ENCODE measurements around the gene GPR158. TPM values are rescaled to one million over a fixed set of nuclear protein-coding genes. Genes with fewer than 3 reads are reported as not detected.

Gene GPR158
- total and polyA plus RNA-seq, 9 of the 15 experiments (the other 6 are each of a cell fraction or from before 2014, with no cell fraction given), result 4.0 to 7.6 (median 5.0) TPM

DNA sequence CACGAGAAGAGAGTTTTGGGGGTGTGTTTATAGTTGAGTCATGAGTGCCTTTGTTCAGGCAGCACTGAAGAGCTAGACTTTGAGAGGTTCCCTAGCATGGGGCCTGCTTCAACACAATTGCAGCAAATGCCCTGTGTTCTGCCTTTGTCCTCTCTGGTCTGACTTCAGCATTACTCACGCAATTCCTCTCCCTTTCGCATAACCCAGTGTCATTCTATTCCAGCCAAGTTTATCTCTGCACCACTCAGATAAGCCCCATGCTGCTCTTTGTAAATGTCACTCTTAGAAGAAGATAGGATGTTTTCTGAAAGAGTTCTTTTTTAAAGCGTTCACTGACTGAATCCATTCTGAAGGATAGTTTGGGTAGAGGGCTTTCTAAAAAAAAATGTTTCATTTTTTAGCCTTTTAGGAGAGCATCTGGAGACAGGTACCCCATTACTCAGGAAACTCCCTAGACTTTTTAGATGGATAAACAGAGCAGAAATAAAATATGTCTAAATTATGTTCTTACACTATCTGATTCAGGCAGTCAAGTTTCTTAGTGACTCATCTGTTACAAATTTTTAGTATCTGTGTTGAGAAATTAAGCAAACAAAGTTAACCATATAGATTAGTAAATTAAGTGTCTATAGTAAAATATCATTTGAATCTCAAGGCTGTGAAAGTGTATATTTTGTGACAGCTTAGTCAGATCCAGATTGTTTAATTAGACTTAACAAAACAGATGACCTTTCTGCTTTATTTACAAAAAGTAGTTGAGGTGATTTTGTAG is 318.5 kb downstream of the GPR158 start (continued):
- TF ChIP-seq NEUROD1 (IDR thresholded peaks at IDR 0.05; ENCODE audit: borderline replicate concordance, low read depth, low read length, partially characterized antibody) (peak; percentile 84), TBP (optimal IDR thresholded peaks at IDR 0.05; ENCODE audit: low read depth, low read length) (no peak), RCOR1 (IDR thresholded peaks at IDR 0.05; ENCODE audit: borderline replicate concordance in 1 of 2, low read depth in 2 of 2, low read length in 2 of 2) (peak; percentile 31 to 81; a peak in 2 of 4 replicates), SMAD4 (CRISPR knock-in tag; conservative IDR thresholded peaks at IDR 0.05) (peak; percentile 63; the same call in 1 of the 2 replicates), ARID1B (IDR thresholded peaks at IDR 0.05) (peak; percentile 99), ZNF133 (CRISPR knock-in tag; IDR thresholded peaks at IDR 0.05) (no peak), BCL6 (CRISPR knock-in tag; IDR thresholded peaks at IDR 0.05) (no peak), ZBTB17 (CRISPR knock-in tag; IDR thresholded peaks at IDR 0.05) (peak; percentile 98), CBX3 (IDR thresholded peaks at IDR 0.05; ENCODE audit: borderline replicate concordance in 1 of 2, low read length in 2 of 2) (peak in 1 of 2 experiments; percentile 78; a peak in 2 of 3 replicates), NR3C1 (CRISPR knock-in tag; IDR thresholded peaks at IDR 0.05) (no peak), FOSL1 (tag; conservative IDR thresholded peaks at IDR 0.05) (peak; percentile 99), ZNF507 (tag; conservative IDR thresholded peaks at IDR 0.05) (no peak), TAL1 (IDR thresholded peaks at IDR 0.05) (peak; percentile 89), ZNF3 (CRISPR knock-in tag; IDR thresholded peaks at IDR 0.05) (peak; percentile 68; the same call in 1 of the 2 replicates), SMARCA5 (IDR thresholded peaks at IDR 0.05) (peak; percentile 49; the same call in 1 of the 2 replicates), MTA1 (IDR thresholded peaks at IDR 0.05; ENCODE audit: borderline replicate concordance) (peak; percentile 74; the same call in 1 of the 2 replicates), FOXJ2 (tag; IDR thresholded peaks at IDR 0.05) (peak; percentile 36; the same call in 1 of the 2 replicates), MYBL2 (IDR thresholded peaks at IDR 0.05; ENCODE audit: low read depth) (no peak), MYBL2 (CRISPR knock-in tag; IDR thresholded peaks at IDR 0.05; ENCODE audit: borderline replicate concordance) (no peak), MEF2D (tag; conservative IDR thresholded peaks at IDR 0.05; ENCODE audit: low read depth) (no peak), CBX1 (IDR thresholded peaks at IDR 0.05; ENCODE audit: low read depth) (no peak), ZNF121 (CRISPR knock-in tag; conservative IDR thresholded peaks at IDR 0.05) (peak; percentile 60)
- TF ChIP-seq, protein P1, sequence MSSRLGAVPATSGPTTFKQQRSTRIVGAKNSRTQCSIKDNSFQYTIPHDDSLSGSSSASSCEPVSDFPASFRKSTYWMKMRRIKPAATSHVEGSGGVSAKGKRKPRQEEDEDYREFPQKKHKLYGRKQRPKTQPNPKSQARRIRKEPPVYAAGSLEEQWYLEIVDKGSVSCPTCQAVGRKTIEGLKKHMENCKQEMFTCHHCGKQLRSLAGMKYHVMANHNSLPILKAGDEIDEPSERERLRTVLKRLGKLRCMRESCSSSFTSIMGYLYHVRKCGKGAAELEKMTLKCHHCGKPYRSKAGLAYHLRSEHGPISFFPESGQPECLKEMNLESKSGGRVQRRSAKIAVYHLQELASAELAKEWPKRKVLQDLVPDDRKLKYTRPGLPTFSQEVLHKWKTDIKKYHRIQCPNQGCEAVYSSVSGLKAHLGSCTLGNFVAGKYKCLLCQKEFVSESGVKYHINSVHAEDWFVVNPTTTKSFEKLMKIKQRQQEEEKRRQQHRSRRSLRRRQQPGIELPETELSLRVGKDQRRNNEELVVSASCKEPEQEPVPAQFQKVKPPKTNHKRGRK (tag; IDR thresholded peaks at IDR 0.05), result no peak
- TF ChIP-seq, protein P2, sequence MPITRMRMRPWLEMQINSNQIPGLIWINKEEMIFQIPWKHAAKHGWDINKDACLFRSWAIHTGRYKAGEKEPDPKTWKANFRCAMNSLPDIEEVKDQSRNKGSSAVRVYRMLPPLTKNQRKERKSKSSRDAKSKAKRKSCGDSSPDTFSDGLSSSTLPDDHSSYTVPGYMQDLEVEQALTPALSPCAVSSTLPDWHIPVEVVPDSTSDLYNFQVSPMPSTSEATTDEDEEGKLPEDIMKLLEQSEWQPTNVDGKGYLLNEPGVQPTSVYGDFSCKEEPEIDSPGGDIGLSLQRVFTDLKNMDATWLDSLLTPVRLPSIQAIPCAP (CRISPR knock-in tag; IDR thresholded peaks at IDR 0.05; ENCODE audit: borderline replicate concordance), result no peak
- TF ChIP-seq, protein P3, sequence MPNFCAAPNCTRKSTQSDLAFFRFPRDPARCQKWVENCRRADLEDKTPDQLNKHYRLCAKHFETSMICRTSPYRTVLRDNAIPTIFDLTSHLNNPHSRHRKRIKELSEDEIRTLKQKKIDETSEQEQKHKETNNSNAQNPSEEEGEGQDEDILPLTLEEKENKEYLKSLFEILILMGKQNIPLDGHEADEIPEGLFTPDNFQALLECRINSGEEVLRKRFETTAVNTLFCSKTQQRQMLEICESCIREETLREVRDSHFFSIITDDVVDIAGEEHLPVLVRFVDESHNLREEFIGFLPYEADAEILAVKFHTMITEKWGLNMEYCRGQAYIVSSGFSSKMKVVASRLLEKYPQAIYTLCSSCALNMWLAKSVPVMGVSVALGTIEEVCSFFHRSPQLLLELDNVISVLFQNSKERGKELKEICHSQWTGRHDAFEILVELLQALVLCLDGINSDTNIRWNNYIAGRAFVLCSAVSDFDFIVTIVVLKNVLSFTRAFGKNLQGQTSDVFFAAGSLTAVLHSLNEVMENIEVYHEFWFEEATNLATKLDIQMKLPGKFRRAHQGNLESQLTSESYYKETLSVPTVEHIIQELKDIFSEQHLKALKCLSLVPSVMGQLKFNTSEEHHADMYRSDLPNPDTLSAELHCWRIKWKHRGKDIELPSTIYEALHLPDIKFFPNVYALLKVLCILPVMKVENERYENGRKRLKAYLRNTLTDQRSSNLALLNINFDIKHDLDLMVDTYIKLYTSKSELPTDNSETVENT (CRISPR knock-in tag; IDR thresholded peaks at IDR 0.05), result no peak
